ENCODE measurements around the gene SULT1C3. TPM values are rescaled to one million over a fixed set of nuclear protein-coding genes. Genes with fewer than 3 reads are reported as not detected.

Gene SULT1C3
- total RNA-seq, 1 experiment from 2014 or later: not detected

- no peaks in the 10 kb centered on the region for H3K4me1 ChIP-seq (ENCODE audit: insufficient read depth, low read length, poor library complexity, severe bottlenecking)
- H3K27me3 ChIP-seq (replicated peaks; ENCODE audit: insufficient read depth, low read depth, low read length, poor library complexity): peaks cover 14% of the 10 kb centered on the region
- ChIA-PET POLR2A (ENCODE audit: low non-redundant PET) (no interaction called here), CTCF (no interaction called here)
- BruUV-seq (replicated peaks): no TSS peak
- DNase-seq (ENCODE audit: low spot score): no peak
- intact Hi-C loops (cut with micrococcal nuclease; ENCODE audit: unreplicated experiment): no loop called here
- no peak overlapping the region for H3K4me3 ChIP-seq (ENCODE audit: low read depth, low read length, poor library complexity, severe bottlenecking)
- H3K27ac ChIP-seq (ENCODE audit: low read depth, low read length, poor library complexity, severe bottlenecking): no peak overlapping the region
- no peaks in the 10 kb centered on the region for H3K9me3 ChIP-seq (ENCODE audit: low read depth, low read length, poor library complexity, severe bottlenecking)
- TF ChIP-seq CTCF (conservative IDR thresholded peaks at IDR 0.05; ENCODE audit: low read depth, low read length) (no peak), EZH2 (IDR thresholded peaks at IDR 0.05; ENCODE audit: borderline replicate concordance, low read depth, low read length, poor library complexity, severe bottlenecking) (no peak)
- no peaks in the 10 kb centered on the region for H3K36me3 ChIP-seq (ENCODE audit: insufficient read depth, low read length, poor library complexity, severe bottlenecking)
Observed at GRCh38 chr2:108268001-108268400, 28.2 kb downstream of the SULT1C3 start.

- Histone ChIP-seq H3K4me3 (ENCODE audit: low read depth, low read length, poor library complexity, severe bottlenecking) (no peak overlapping the region), H3K36me3 (ENCODE audit: insufficient read depth, low read length, poor library complexity, severe bottlenecking) (no peaks in the 10 kb centered on the region), H3K9me3 (ENCODE audit: low read depth, low read length, poor library complexity, severe bottlenecking) (no peaks in the 10 kb centered on the region), H3K4me1 (ENCODE audit: insufficient read depth, low read length, poor library complexity, severe bottlenecking) (no peaks in the 10 kb centered on the region), H3K27me3 (replicated peaks; ENCODE audit: insufficient read depth, low read depth, low read length, poor library complexity) (peaks cover 3% of the 10 kb centered on the region), H3K27ac (ENCODE audit: low read depth, low read length, poor library complexity, severe bottlenecking) (no peak overlapping the region)
- DNase-seq (ENCODE audit: low spot score): no peak
- POLR2A ChIA-PET (ENCODE audit: low non-redundant PET): no interaction called here
- BruUV-seq (replicated peaks): no TSS peak
- intact Hi-C loops (cut with micrococcal nuclease; ENCODE audit: unreplicated experiment): no loop called here
- TF ChIP-seq CTCF (conservative IDR thresholded peaks at IDR 0.05; ENCODE audit: low read depth, low read length): no peak
- no peak for TF ChIP-seq EZH2 (IDR thresholded peaks at IDR 0.05; ENCODE audit: borderline replicate concordance, low read depth, low read length, poor library complexity, severe bottlenecking)
- CTCF ChIA-PET: no interaction called here
Observed at GRCh38 chr2:108270346-108270745, 30.6 kb downstream of the SULT1C3 start.

- intact Hi-C loops (cut with micrococcal nuclease; ENCODE audit: unreplicated experiment): no loop called here
- Histone ChIP-seq H3K27ac (ENCODE audit: low read depth, low read length, poor library complexity, severe bottlenecking) (no peak overlapping the region), H3K27me3 (replicated peaks; ENCODE audit: insufficient read depth, low read depth, low read length, poor library complexity) (no peaks in the 10 kb centered on the region), H3K4me3 (ENCODE audit: low read depth, low read length, poor library complexity, severe bottlenecking) (no peak overlapping the region), H3K9me3 (ENCODE audit: low read depth, low read length, poor library complexity, severe bottlenecking) (no peaks in the 10 kb centered on the region), H3K4me1 (ENCODE audit: insufficient read depth, low read length, poor library complexity, severe bottlenecking) (no peaks in the 10 kb centered on the region), H3K36me3 (ENCODE audit: insufficient read depth, low read length, poor library complexity, severe bottlenecking) (no peaks in the 10 kb centered on the region)
- ChIA-PET POLR2A (ENCODE audit: low non-redundant PET) (no interaction called here), CTCF (no interaction called here)
- no TSS peak for BruUV-seq (replicated peaks)
- no peak for DNase-seq (ENCODE audit: low spot score)
- TF ChIP-seq CTCF (conservative IDR thresholded peaks at IDR 0.05; ENCODE audit: low read depth, low read length): no peak
- no peak for TF ChIP-seq EZH2 (IDR thresholded peaks at IDR 0.05; ENCODE audit: borderline replicate concordance, low read depth, low read length, poor library complexity, severe bottlenecking)
Observed at GRCh38 chr2:108270768-108271506, 31.2 kb downstream of the SULT1C3 start.
